ENCODE data around the gene ADAM12.

DNA sequence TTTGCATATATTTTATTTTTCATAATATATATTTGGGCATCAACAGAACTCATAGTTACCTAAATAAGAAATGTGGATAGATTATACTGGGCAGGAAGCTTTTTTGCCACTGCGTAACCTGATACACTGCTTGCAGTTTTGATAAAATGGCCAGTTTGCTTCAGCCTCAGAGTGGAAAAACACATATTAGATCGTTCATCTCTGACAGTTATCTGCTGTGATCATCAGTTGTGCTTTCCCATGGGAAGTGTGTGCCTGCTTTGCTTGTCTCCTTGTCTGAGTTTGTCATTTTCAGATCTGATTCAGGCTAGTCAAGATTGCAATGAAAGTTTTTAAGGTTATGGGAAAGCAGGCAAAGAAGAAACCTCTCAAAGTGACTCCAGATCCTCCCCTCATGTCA is 54.0 kb downstream of the ADAM12 start:
- TF ChIP-seq CTCF (IDR thresholded peaks at IDR 0.05; ENCODE audit: poor library complexity, severe bottlenecking) (no peak), TAF1 (IDR thresholded peaks at IDR 0.05; ENCODE audit: low read depth) (no peak), RAD21 (conservative IDR thresholded peaks at IDR 0.05) (no peak)
